Stomach smooth muscle (tissue), 2 donors: ENCODE data around the gene SYTL2.

Experiments used
- H3K27ac ChIP-seq: one replicate; pipeline ENCODE4 v1.7.0; 2013; ENCODE audit warnings: mild to moderate bottlenecking, low read length, inconsistent platforms
- H3K27me3 ChIP-seq, 2 donors: one replicate each; pipeline ENCODE4 v1.7.0; 2013; ENCODE audit warnings: low read length in 2 of 2; ENCODE audit not compliant: insufficient read depth in 2 of 2, control insufficient read depth in 1 of 2
- H3K36me3 ChIP-seq, 2 donors: one replicate each; pipeline ENCODE4 v1.7.0; 2013; ENCODE audit warnings: low read length in 2 of 2; ENCODE audit not compliant: control insufficient read depth in 2 of 2, insufficient read depth in 2 of 2
- H3K4me1 ChIP-seq: one replicate; pipeline ENCODE4 v1.7.0; 2013; ENCODE audit warnings: low read length; ENCODE audit not compliant: control insufficient read depth, insufficient read depth
- H3K4me3 ChIP-seq, 2 donors: one replicate each; pipeline ENCODE4 v1.7.0; 2013; ENCODE audit warnings: low read length in 2 of 2
- H3K9ac ChIP-seq, 2 donors: one replicate each; pipeline ENCODE4 v1.7.0; 2013; ENCODE audit warnings: low read length in 2 of 2, mild to moderate bottlenecking in 1 of 2
- H3K9me3 ChIP-seq, 2 donors: one replicate each; pipeline ENCODE4 v1.7.0; 2013; ENCODE audit warnings: low read length in 2 of 2; ENCODE audit not compliant: control insufficient read depth in 2 of 2
- donor health status: healthy.
- donor health status: Pancreatic carcinoma.

The SYTL2 gene

GRCh38 chr11:85762226-85762625 lies 48.7 kb downstream of the SYTL2 start:
- Histone ChIP-seq H3K4me3 (no peak overlapping the region), H3K4me1 (no peaks in the 10 kb centered on the region), H3K27me3 (no peaks in the 10 kb centered on the region), H3K36me3 (no peaks in the 10 kb centered on the region), H3K9ac (no peak overlapping the region), H3K27ac (no peak overlapping the region), H3K9me3 (no peaks in the 10 kb centered on the region)

- Histone ChIP-seq H3K9me3 (no peaks in the 10 kb centered on the region), H3K27ac (no peak overlapping the region), H3K4me1 (no peaks in the 10 kb centered on the region), H3K27me3 (no peaks in the 10 kb centered on the region), H3K4me3 (no peak overlapping the region), H3K36me3 (no peaks in the 10 kb centered on the region), H3K9ac (no peak overlapping the region)
Observed at GRCh38 chr11:85759915-85760314, 51.0 kb downstream of the SYTL2 start.

- no peaks in the 10 kb centered on the region for H3K27me3 ChIP-seq
- no peaks in the 10 kb centered on the region for H3K36me3 ChIP-seq
- no peak overlapping the region for H3K27ac ChIP-seq
- H3K4me1 ChIP-seq, result no peaks in the 10 kb centered on the region
- H3K9me3 ChIP-seq, result no peaks in the 10 kb centered on the region
- H3K4me3 ChIP-seq, result no peak overlapping the region
- H3K9ac ChIP-seq, result no peak overlapping the region
Observed at GRCh38 chr11:85758480-85759039, 52.4 kb downstream of the SYTL2 start.

GRCh38 chr11:85758026-85758425 lies 52.9 kb downstream of the SYTL2 start:
- H3K27ac ChIP-seq, result no peak overlapping the region
- no peaks in the 10 kb centered on the region for H3K36me3 ChIP-seq

GRCh38 chr11:85756401-85757200 lies 54.3 kb downstream of the SYTL2 start:
- H3K27me3 ChIP-seq, result no peaks in the 10 kb centered on the region
- no peak overlapping the region for H3K4me3 ChIP-seq
- no peaks in the 10 kb centered on the region for H3K4me1 ChIP-seq

More at GRCh38 chr11:85758026-85758425, 52.9 kb downstream of the SYTL2 start:
- H3K9me3 ChIP-seq, result no peaks in the 10 kb centered on the region
- H3K4me1 ChIP-seq, result no peaks in the 10 kb centered on the region
- no peak overlapping the region for H3K4me3 ChIP-seq
- H3K9ac ChIP-seq, result no peak overlapping the region
- H3K27me3 ChIP-seq, result no peaks in the 10 kb centered on the region

GRCh38 chr11:85755701-85756100 lies 55.2 kb downstream of the SYTL2 start:
- Histone ChIP-seq H3K27ac (no peak overlapping the region), H3K4me3 (no peak overlapping the region), H3K9ac (no peak overlapping the region), H3K4me1 (no peaks in the 10 kb centered on the region), H3K27me3 (no peaks in the 10 kb centered on the region), H3K36me3 (no peaks in the 10 kb centered on the region), H3K9me3 (no peaks in the 10 kb centered on the region)

More at GRCh38 chr11:85756401-85757200, 54.3 kb downstream of the SYTL2 start:
- Histone ChIP-seq H3K9me3 (no peaks in the 10 kb centered on the region), H3K9ac (no peak overlapping the region), H3K27ac (no peak overlapping the region), H3K36me3 (no peaks in the 10 kb centered on the region)

- H3K27me3 ChIP-seq, result no peaks in the 10 kb centered on the region
- H3K9ac ChIP-seq, result no peak overlapping the region
- no peaks in the 10 kb centered on the region for H3K36me3 ChIP-seq
- H3K4me1 ChIP-seq, result no peaks in the 10 kb centered on the region
- H3K4me3 ChIP-seq, result no peak overlapping the region
- H3K9me3 ChIP-seq, result no peaks in the 10 kb centered on the region
- no peak overlapping the region for H3K27ac ChIP-seq
Observed at GRCh38 chr11:85755285-85755684, 55.7 kb downstream of the SYTL2 start.

GRCh38 chr11:85752890-85753581 lies 57.9 kb downstream of the SYTL2 start:
- H3K4me3 ChIP-seq, result no peak overlapping the region
- no peak overlapping the region for H3K9ac ChIP-seq
- no peaks in the 10 kb centered on the region for H3K36me3 ChIP-seq
- H3K4me1 ChIP-seq, result no peaks in the 10 kb centered on the region
- H3K27me3 ChIP-seq, result no peaks in the 10 kb centered on the region
- no peak overlapping the region for H3K27ac ChIP-seq
- H3K9me3 ChIP-seq, result no peaks in the 10 kb centered on the region

GRCh38 chr11:85752201-85752889 lies 58.6 kb downstream of the SYTL2 start:
- Histone ChIP-seq H3K4me1 (no peaks in the 10 kb centered on the region), H3K36me3 (no peaks in the 10 kb centered on the region), H3K4me3 (no peak overlapping the region), H3K9ac (no peak overlapping the region), H3K27me3 (no peaks in the 10 kb centered on the region), H3K27ac (no peak overlapping the region), H3K9me3 (no peaks in the 10 kb centered on the region)

- no peaks in the 10 kb centered on the region for H3K27me3 ChIP-seq
- no peak overlapping the region for H3K27ac ChIP-seq
- H3K9ac ChIP-seq, result no peak overlapping the region
- no peak overlapping the region for H3K4me3 ChIP-seq
- H3K9me3 ChIP-seq, result no peaks in the 10 kb centered on the region
- H3K36me3 ChIP-seq, result no peaks in the 10 kb centered on the region
- no peaks in the 10 kb centered on the region for H3K4me1 ChIP-seq
Observed at GRCh38 chr11:85751724-85752123, 59.2 kb downstream of the SYTL2 start.
